ENCODE measurements around the gene C1orf159. TPM values are rescaled to one million over a fixed set of nuclear protein-coding genes. Genes with fewer than 3 reads are reported as not detected.

The C1orf159 gene
- total and polyA plus RNA-seq, 2 of the 8 experiments (the other 6 are each of a cell fraction or from before 2014, with no cell fraction given) = 10.0 to 10.9 TPM

DNA sequence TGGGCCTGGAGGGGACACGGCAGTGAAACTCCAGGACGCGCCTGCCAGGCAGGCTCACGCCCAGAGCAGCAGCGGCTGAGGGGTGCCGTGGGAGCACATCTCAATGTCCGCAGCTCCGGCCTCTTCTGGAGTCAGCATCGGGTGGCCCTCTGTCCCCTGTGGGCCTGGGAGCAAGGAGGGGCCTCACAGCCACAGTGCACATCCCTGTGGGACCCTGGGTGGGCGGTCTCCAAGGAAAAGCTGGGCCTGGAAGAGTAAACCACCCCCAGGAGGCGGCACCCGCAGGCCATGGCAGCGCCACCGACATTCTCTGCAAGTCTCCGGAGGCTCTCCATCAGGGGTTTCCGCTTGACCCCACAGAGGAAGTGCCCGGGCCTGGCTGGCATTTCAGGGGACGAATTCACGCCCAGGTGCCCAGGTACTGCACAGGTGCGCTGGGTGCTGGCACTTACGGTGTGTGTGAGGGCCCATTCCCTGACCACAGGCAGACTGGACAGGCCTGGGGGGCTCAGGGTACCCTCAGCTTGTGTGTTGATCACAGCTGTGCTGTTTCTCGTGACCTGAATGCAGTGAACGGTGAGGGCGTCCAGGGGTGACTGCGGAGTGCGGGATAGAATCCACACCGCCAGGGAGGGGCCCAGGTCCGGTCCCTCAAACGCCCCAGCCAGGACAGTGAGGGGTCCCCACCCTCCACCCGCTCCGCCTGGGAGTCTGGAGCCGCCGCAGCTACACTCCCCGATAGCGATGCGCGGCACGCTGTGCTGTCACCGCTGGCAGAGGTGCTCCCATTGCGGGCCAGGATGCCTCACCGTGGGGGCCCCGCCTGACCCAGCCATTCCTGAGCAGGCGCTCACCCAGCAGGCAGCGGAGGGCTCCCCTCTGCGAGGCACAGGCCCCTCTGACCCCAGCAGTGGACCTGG is 25.2 kb downstream of the C1orf159 start:
- DNase-seq (ENCODE audit: low read depth in 1 of 2, low spot score in 2 of 2) = no peak
- Histone ChIP-seq H3K14ac (ENCODE audit: insufficient read length) (no peak overlapping the region), H3K56ac (replicated peaks; ENCODE audit: insufficient read length, low read depth, low read length) (no peak overlapping the region), H3K9me3 (ENCODE audit: insufficient read depth in 2 of 2, low read depth in 1 of 2, low read length in 1 of 2) (peaks cover 5 to 20% of the 10 kb centered on the region in 2 experiments; a peak in 3 of 4 replicates), H4K91ac (replicated peaks; ENCODE audit: insufficient read length, low read length) (no peak overlapping the region), H2AK5ac (ENCODE audit: low read depth, low read length) (no peak overlapping the region), H3K36me3 (ENCODE audit: control insufficient read depth in 2 of 4, insufficient read depth in 4 of 4, low read length in 3 of 4) (no peaks in the 10 kb centered on the region), H4K8ac (ENCODE audit: extremely low read depth, insufficient read depth, low read length) (no peak overlapping the region; the same call in 1 of the 2 replicates), H4K5ac (ENCODE audit: insufficient read length, low read depth, low read length) (no peak overlapping the region), H2BK15ac (ENCODE audit: low read length) (no peak overlapping the region), H3K4ac (replicated peaks; ENCODE audit: insufficient read length, low read depth, low read length) (no peak overlapping the region), H2BK12ac (ENCODE audit: low read depth, low read length) (no peak overlapping the region), H2AFZ (ENCODE audit: low read length) (no peak overlapping the region), H3K23ac (ENCODE audit: insufficient read length) (no peak overlapping the region), H3K9ac (replicated peaks in 1 of 4; ENCODE audit: extremely low read depth in 1 of 4, low read depth in 3 of 4, low read length in 3 of 4) (no peak overlapping the region), H3K27me3 (replicated peaks in 1 of 4; ENCODE audit: control insufficient read depth in 3 of 4, extremely low read depth in 1 of 4, insufficient read depth in 3 of 4, low read length in 3 of 4) (peaks cover 0 to 2% (median 0%) of the 10 kb centered on the region in 4 experiments; a peak in 1 of 7 replicates), H2BK20ac (ENCODE audit: low read length) (no peak overlapping the region), H3K4me2 (ENCODE audit: insufficient read depth in 1 of 2, low read depth in 2 of 2, low read length in 2 of 2) (no peak overlapping the region), H2BK120ac (replicated peaks; ENCODE audit: low read depth, low read length) (no peak overlapping the region), H2BK5ac (ENCODE audit: low read depth, low read length) (no peak overlapping the region), H3K4me3 (ENCODE audit: extremely low read depth in 1 of 4, insufficient read depth in 2 of 4, low read depth in 3 of 4, low read length in 4 of 4) (no peak overlapping the region), H3K4me1 (replicated peaks in 1 of 4; ENCODE audit: control insufficient read depth in 3 of 4, insufficient read depth in 4 of 4, low read length in 3 of 4) (no peaks in the 10 kb centered on the region), H3K23me2 (ENCODE audit: low read depth, low read length) (no peaks in the 10 kb centered on the region), H3K27ac (ENCODE audit: low read depth, low read length) (no peak overlapping the region), H4K20me1 (replicated peaks in 1 of 2; ENCODE audit: control insufficient read depth in 1 of 2, insufficient read depth in 2 of 2, low read length in 2 of 2) (peaks cover 0 to 3% of the 10 kb centered on the region in 2 experiments), H3K79me1 (ENCODE audit: low read depth, low read length) (no peaks in the 10 kb centered on the region), H3K79me2 (ENCODE audit: control insufficient read depth in 1 of 2, insufficient read depth in 2 of 2, low read length in 2 of 2) (no peaks in the 10 kb centered on the region), H3K18ac (ENCODE audit: extremely low read depth, low read length) (no peak overlapping the region)
- ChIA-PET POLR2A (ENCODE audit: partially characterized antibody) (no interaction called here), CTCF (ENCODE audit: partially characterized antibody) (interaction anchor here (0.5 to 1.2 kb wide), 6 partner anchors 16 to 171 kb away, joined by 3 read pairs; partner anchors contain the start of gene RNF223)
- 93% methylated on average over 45 of the region's 45 CpGs; no CpG with 5 or more reads in 1 of the 2 experiments for WGBS, 2 experiments (ENCODE audit: extremely low coverage in 1 of 2, insufficient coverage in 1 of 2, insufficient read length in 1 of 2, insufficient replicate concordance in 2 of 2, low coverage in 1 of 2, low lambda C conversion rate in 2 of 2, missing lambda C conversion rate in 1 of 2)
- no peak for TF ChIP-seq CHD2 (IDR thresholded peaks at IDR 0.05; ENCODE audit: low read length)
- TF ChIP-seq ASH2L (IDR thresholded peaks at IDR 0.05; ENCODE audit: low read length) = no peak
- TF ChIP-seq JUN (IDR thresholded peaks at IDR 0.05; ENCODE audit: low read depth, low read length) = no peak
- no peak for TF ChIP-seq TAF7 (optimal IDR thresholded peaks at IDR 0.05; ENCODE audit: borderline replicate concordance, low read depth, low read length)
- no peak for TF ChIP-seq HDAC2 (IDR thresholded peaks at IDR 0.05; ENCODE audit: borderline replicate concordance in 1 of 2, low read depth in 2 of 2, low read length in 2 of 2)
- no peak for TF ChIP-seq JUND (IDR thresholded peaks at IDR 0.05; ENCODE audit: low read length)
- no peak for TF ChIP-seq EGR1 (IDR thresholded peaks at IDR 0.05; ENCODE audit: borderline replicate concordance, low read depth, low read length)
- no peak for FAIRE-seq

All from H1 (cell line).